H1 (cell line): ENCODE results near the gene MT1H. TPM values are rescaled to one million over a fixed set of nuclear protein-coding genes. Genes with fewer than 3 reads are reported as not detected.

Experiments used
- BCL11A ChIP-seq, 2 experiments: IDR thresholded peaks; one replicate each; pipeline ENCODE4 v1.6.1; 2011; ENCODE audit warnings: low read depth in 2 of 2, low read length in 2 of 2, mild to moderate bottlenecking in 2 of 2
- KDM4A ChIP-seq: IDR thresholded peaks from one replicate; pipeline ENCODE4 v1.7.1; 2012; ENCODE audit warnings: low read depth, mild to moderate bottlenecking, moderate library complexity, low read length, inconsistent platforms; ENCODE audit not compliant: severe bottlenecking
- KDM5A ChIP-seq: fragments of 200-600 bp; IDR thresholded peaks from 2 replicates; pipeline ENCODE4 v1.7.1; 2012; ENCODE audit warnings: mild to moderate bottlenecking, low read length, inconsistent platforms, mixed read lengths
- RNF2 ChIP-seq: fragments of 200-900, 300-1000 bp; sonication (generic); IDR thresholded peaks from 2 replicates; pipeline ENCODE4 v1.7.1; 2016; ENCODE audit warnings: borderline replicate concordance, low read depth, mild to moderate bottlenecking, antibody characterized with exemption, low read length; ENCODE audit not compliant: poor library complexity, severe bottlenecking; ENCODE audit errors: missing control alignments
- SUZ12 ChIP-seq: fragments of 200-600 bp; sonication (generic); IDR thresholded peaks from 2 replicates; pipeline ENCODE4 v1.6.1; 2012; ENCODE audit warnings: mild to moderate bottlenecking, inconsistent platforms, low read length, moderate library complexity, mixed read lengths
- YY1 ChIP-seq: IDR thresholded peaks from 2 replicates; pipeline ENCODE4 v1.6.1; 2011; ENCODE audit warnings: low read depth, mild to moderate bottlenecking, low read length
- polyA plus RNA-seq, 7 experiments: library from polyadenylated mRNA; depleted of rRNA in 3 of 7; stranded (reverse) in 5 of 7; unstranded in 2 of 7; fragments of >200 nt in 5 of 7; fragments of 200-250 nt in 2 of 7; gene quantifications; 1 replicate in 5 of 7; 2 replicates in 1 of 7; 4 replicates in 1 of 7; pipeline versions ENCODE4 v1.2.1 to v1.2.3, GENCODE V29; 2011 to 2013; ENCODE audit warnings: missing spikeins in 2 of 7, mixed read lengths in 2 of 7
- total RNA-seq: library from RNA; stranded (reverse); fragmentation: NEBNext Ultra II Directional; extraction: Animal tissue kit (Norgen Biotek cat#: 25700); gene quantifications from 2 replicates; pipeline ENCODE4 v1.2.1, GENCODE V29; 2021
- TF ChIP-seq, protein P1 (sequence below), 3 experiments: IDR thresholded peaks; 1 replicate in 2 of 3; 2 replicates in 1 of 3; pipeline versions ENCODE4 v1.5.1 to v1.6.1; 2011; ENCODE audit warnings: low read length in 3 of 3, mild to moderate bottlenecking in 3 of 3, inconsistent platforms in 2 of 3, low read depth in 1 of 3, moderate library complexity in 1 of 3; ENCODE audit not compliant: insufficient read depth in 1 of 3; ENCODE audit errors: control extremely low read depth in 1 of 3
- TF ChIP-seq, protein P2 (sequence below): IDR thresholded peaks from 2 replicates; pipeline ENCODE4 v1.6.1; 2011; ENCODE audit warnings: low read depth, mild to moderate bottlenecking, low read length; ENCODE audit not compliant: insufficient read depth

The MT1H gene
- total and polyA plus RNA-seq, 2 of the 8 experiments (the other 6 are each of a cell fraction or from before 2014, with no cell fraction given) = 11.9 to 95.7 TPM

DNA sequence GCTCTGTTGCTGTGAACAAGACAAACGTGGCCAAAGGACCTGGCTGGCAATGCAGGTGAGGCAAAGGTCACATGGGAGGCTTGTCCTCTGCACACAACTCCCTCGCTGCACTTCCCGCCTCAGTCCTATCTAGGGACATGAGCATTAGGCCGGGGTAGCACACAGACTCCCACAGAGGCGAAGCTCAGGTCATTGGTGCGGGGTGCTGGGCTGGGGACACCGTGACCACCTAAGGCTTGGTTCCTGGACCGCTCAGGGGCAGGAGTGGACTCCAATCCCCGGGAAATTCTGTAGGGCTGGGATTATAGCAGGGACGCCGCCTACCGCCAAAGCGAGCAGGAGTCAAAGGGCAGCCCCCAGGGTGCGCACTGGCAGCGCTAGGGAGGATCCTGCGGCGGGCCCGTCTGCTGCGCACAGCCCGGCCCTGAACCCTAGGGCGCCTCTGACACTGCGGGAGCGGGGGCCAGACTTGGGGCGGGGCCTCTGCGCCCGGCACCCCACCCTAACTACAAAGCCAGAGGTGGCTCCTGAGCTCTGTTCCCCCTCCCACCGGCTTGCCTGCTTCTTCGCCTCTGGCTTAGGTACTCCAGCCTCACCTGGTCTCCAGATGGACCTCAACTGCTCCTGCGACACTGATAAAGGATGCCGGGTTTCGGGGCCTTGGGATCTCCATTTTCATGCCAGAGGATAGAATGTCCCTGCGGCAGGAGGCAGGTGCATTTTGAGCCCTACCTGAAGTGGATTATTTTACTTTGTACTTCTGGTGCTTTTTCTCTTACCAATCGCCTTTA is 21.8 kb upstream of the MT1H start (continued):
- TF ChIP-seq, protein P1, sequence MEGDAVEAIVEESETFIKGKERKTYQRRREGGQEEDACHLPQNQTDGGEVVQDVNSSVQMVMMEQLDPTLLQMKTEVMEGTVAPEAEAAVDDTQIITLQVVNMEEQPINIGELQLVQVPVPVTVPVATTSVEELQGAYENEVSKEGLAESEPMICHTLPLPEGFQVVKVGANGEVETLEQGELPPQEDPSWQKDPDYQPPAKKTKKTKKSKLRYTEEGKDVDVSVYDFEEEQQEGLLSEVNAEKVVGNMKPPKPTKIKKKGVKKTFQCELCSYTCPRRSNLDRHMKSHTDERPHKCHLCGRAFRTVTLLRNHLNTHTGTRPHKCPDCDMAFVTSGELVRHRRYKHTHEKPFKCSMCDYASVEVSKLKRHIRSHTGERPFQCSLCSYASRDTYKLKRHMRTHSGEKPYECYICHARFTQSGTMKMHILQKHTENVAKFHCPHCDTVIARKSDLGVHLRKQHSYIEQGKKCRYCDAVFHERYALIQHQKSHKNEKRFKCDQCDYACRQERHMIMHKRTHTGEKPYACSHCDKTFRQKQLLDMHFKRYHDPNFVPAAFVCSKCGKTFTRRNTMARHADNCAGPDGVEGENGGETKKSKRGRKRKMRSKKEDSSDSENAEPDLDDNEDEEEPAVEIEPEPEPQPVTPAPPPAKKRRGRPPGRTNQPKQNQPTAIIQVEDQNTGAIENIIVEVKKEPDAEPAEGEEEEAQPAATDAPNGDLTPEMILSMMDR (IDR thresholded peaks at IDR 0.05; ENCODE audit: control extremely low read depth in 1 of 3, insufficient read depth in 1 of 3, low read depth in 1 of 3, low read length in 3 of 3) = peak; percentile 13 to 29 (median 26); a peak in 2 of 4 replicates
- peak; percentile 49 for TF ChIP-seq KDM4A
- TF ChIP-seq RNF2 = peak; percentile 69
- TF ChIP-seq, protein P2, sequence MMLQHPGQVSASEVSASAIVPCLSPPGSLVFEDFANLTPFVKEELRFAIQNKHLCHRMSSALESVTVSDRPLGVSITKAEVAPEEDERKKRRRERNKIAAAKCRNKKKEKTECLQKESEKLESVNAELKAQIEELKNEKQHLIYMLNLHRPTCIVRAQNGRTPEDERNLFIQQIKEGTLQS = no peak
- TF ChIP-seq YY1 = 0 out of 2 replicates have a peak, but pooled peaks have one; percentile 6
- TF ChIP-seq SUZ12 = peak; percentile 71
- no peak for TF ChIP-seq BCL11A (IDR thresholded peaks at IDR 0.05; ENCODE audit: low read depth in 2 of 2, low read length in 2 of 2)
- TF ChIP-seq KDM5A = no peak
- TF ChIP-seq, all 59 proteins: peak for 10
